ENCODE results near the gene SUPV3L1.

DNA sequence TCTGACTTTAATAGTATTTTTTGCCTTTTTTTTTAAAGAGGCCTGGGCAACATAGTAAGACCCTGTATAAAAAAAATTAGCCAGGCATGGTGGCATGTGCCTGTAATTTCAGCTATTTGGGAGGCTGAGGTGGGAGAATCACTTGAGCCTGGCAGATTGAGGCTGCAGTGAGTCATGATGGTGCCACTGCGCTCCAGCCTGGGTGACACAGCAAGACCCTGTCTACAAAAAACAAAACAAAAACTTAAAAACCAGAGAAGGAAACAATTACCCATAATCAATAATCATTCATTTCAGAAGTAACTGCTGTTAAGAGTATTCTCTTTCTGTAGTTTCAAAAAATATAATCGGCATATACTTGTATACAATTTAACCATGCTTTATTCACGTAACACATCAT lies 28.1 kb upstream of the SUPV3L1 start:
- TF ChIP-seq, protein P1, sequence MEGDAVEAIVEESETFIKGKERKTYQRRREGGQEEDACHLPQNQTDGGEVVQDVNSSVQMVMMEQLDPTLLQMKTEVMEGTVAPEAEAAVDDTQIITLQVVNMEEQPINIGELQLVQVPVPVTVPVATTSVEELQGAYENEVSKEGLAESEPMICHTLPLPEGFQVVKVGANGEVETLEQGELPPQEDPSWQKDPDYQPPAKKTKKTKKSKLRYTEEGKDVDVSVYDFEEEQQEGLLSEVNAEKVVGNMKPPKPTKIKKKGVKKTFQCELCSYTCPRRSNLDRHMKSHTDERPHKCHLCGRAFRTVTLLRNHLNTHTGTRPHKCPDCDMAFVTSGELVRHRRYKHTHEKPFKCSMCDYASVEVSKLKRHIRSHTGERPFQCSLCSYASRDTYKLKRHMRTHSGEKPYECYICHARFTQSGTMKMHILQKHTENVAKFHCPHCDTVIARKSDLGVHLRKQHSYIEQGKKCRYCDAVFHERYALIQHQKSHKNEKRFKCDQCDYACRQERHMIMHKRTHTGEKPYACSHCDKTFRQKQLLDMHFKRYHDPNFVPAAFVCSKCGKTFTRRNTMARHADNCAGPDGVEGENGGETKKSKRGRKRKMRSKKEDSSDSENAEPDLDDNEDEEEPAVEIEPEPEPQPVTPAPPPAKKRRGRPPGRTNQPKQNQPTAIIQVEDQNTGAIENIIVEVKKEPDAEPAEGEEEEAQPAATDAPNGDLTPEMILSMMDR (IDR thresholded peaks at IDR 0.05): no peak
- no peak for TF ChIP-seq POLR2A (IDR thresholded peaks at IDR 0.05)
